IMR-90 (cell line): ENCODE measurements around the gene APP. TPM values are rescaled to one million over a fixed set of nuclear protein-coding genes. Genes with fewer than 3 reads are reported as not detected.

ENCODE experiments used
- ATAC-seq: fragments of 200-7000 bp; cut with Tn5 transposase; 2 replicates; pipeline ENCODE4 v1.9.1; 2020; ENCODE audit warnings: low read depth, mild to moderate bottlenecking, moderate library complexity
- BruUV-seq: library from RNA; stranded (reverse); fragments of 400-500 nt; replicated peaks from 2 replicates; lab custom pipeline; 2021; lab: Mats Ljungman, UMichigan
- CTCF ChIA-PET: fragments of 300-600 bp; formaldehyde crosslinking; extraction: SDS; loops from one replicate; lab custom pipeline; 2021; ENCODE audit warnings: antibody characterized with exemption; lab: Yijun Ruan, JAX
- POLR2A ChIA-PET: fragments of 300-600 bp; sonication (Branson Sonifier 250); formaldehyde crosslinking; loops from one replicate; lab custom pipeline; 2022; ENCODE audit warnings: antibody characterized with exemption; ENCODE audit not compliant: unreplicated experiment; lab: Charles Lee
- DNase-seq: peaks from one replicate; pipeline ENCODE4 v3.0.0; 2013
- H2AFZ ChIP-seq: replicated peaks from 2 replicates; pipeline ENCODE3; 2013; ENCODE audit warnings: low read length, mild to moderate bottlenecking; ENCODE audit not compliant: poor library complexity
- H2AK5ac ChIP-seq: 2 replicates; pipeline ENCODE4 v1.6.1; 2013; ENCODE audit warnings: low read depth, low read length, inconsistent platforms
- H2AK9ac ChIP-seq: replicated peaks from 2 replicates; pipeline ENCODE3; 2013; ENCODE audit warnings: mild to moderate bottlenecking, low read depth, low read length, moderate library complexity; ENCODE audit not compliant: poor library complexity
- H2BK120ac ChIP-seq: 2 replicates; pipeline ENCODE4 v1.6.1; 2013; ENCODE audit warnings: low read depth, low read length, inconsistent platforms
- H2BK15ac ChIP-seq: 3 replicates; pipeline ENCODE4 v1.6.1; 2013; ENCODE audit warnings: low read depth, low read length, inconsistent platforms
- H2BK20ac ChIP-seq: 2 replicates; pipeline ENCODE4 v1.6.1; 2013; ENCODE audit warnings: low read depth, mild to moderate bottlenecking, inconsistent platforms, low read length, moderate library complexity
- H2BK5ac ChIP-seq: 2 replicates; pipeline ENCODE4 v1.6.1; 2013; ENCODE audit warnings: mild to moderate bottlenecking, low read depth, low read length, inconsistent platforms; ENCODE audit not compliant: poor library complexity, severe bottlenecking
- H3K14ac ChIP-seq: replicated peaks from 2 replicates; pipeline ENCODE4 v1.6.1; 2013; ENCODE audit warnings: low read depth, low read length, inconsistent platforms
- H3K18ac ChIP-seq: 2 replicates; pipeline ENCODE4 v1.6.1; 2013; ENCODE audit warnings: low read depth, low read length, control low read depth
- H3K23ac ChIP-seq: 2 replicates; pipeline ENCODE4 v1.6.1; 2013; ENCODE audit warnings: low read depth, low read length, inconsistent platforms
- H3K27ac ChIP-seq: 2 replicates; pipeline ENCODE4 v1.5.1; 2013; ENCODE audit warnings: mild to moderate bottlenecking, control low read depth, low read length; ENCODE audit not compliant: insufficient read depth
- H3K27me3 ChIP-seq: 2 replicates; pipeline ENCODE4 v1.6.1; 2013; ENCODE audit warnings: low read length; ENCODE audit not compliant: control insufficient read depth, insufficient read depth
- H3K36me3 ChIP-seq: 2 replicates; pipeline ENCODE4 v1.6.1; 2013; ENCODE audit warnings: low read length, mixed read lengths; ENCODE audit not compliant: control insufficient read depth, insufficient read depth
- H3K4ac ChIP-seq: 2 replicates; pipeline ENCODE4 v1.6.1; 2013; ENCODE audit warnings: low read depth, low read length, inconsistent platforms
- H3K4me1 ChIP-seq: 2 replicates; pipeline ENCODE4 v1.6.1; 2013; ENCODE audit warnings: low read length, mixed read lengths; ENCODE audit not compliant: control insufficient read depth, insufficient read depth
- H3K4me2 ChIP-seq: 2 replicates; pipeline ENCODE4 v1.6.1; 2013; ENCODE audit warnings: low read depth, mild to moderate bottlenecking, control low read depth, low read length, moderate library complexity
- H3K4me3 ChIP-seq: 2 replicates; pipeline ENCODE4 v1.5.1; 2013; ENCODE audit warnings: low read depth, mild to moderate bottlenecking, control low read depth, low read length, moderate library complexity; ENCODE audit not compliant: insufficient read depth
- H3K56ac ChIP-seq: 2 replicates; pipeline ENCODE4 v1.6.1; 2013; ENCODE audit warnings: low read length, inconsistent platforms; ENCODE audit not compliant: insufficient read depth; ENCODE audit errors: extremely low read depth
- H3K79me1 ChIP-seq, 2 experiments: 2 replicates each; pipeline ENCODE4 v1.6.1; 2013; ENCODE audit warnings: low read length in 2 of 2, inconsistent platforms in 1 of 2, low read depth in 1 of 2
- H3K9ac ChIP-seq: 2 replicates; pipeline ENCODE4 v1.6.1; 2013; ENCODE audit warnings: low read depth, low read length, control low read depth
- H3K9me1 ChIP-seq: 2 replicates; pipeline ENCODE4 v1.6.1; 2013; ENCODE audit warnings: low read length, inconsistent platforms; ENCODE audit not compliant: insufficient read depth
- H3K9me3 ChIP-seq: 2 replicates; pipeline ENCODE4 v1.6.1; 2013; ENCODE audit warnings: low read length; ENCODE audit not compliant: control insufficient read depth, insufficient read depth
- H4K20me1 ChIP-seq: 2 replicates; pipeline ENCODE4 v1.6.1; 2013; ENCODE audit warnings: low read length, inconsistent platforms; ENCODE audit not compliant: insufficient read depth
- H4K5ac ChIP-seq: 2 replicates; pipeline ENCODE4 v1.6.1; 2013; ENCODE audit warnings: mild to moderate bottlenecking, low read depth, low read length, control low read depth
- H4K8ac ChIP-seq, 2 experiments: 2 replicates each; pipeline ENCODE4 v1.6.1; 2013; ENCODE audit warnings: low read depth in 2 of 2, low read length in 2 of 2, control low read depth in 1 of 2, inconsistent platforms in 1 of 2
- H4K91ac ChIP-seq: 2 replicates; pipeline ENCODE4 v1.6.1; 2013; ENCODE audit warnings: low read depth, low read length, inconsistent platforms; ENCODE audit not compliant: insufficient read depth
- CHD1 ChIP-seq: IDR thresholded peaks from 2 replicates; pipeline ENCODE4 v1.6.1; 2012; ENCODE audit warnings: low read depth, low read length, improper control_type of control experiment
- FOS ChIP-seq: fragments of 150-350 bp; IDR thresholded peaks from 2 replicates; pipeline ENCODE4 v1.6.1; 2016; ENCODE audit warnings: low read depth, low read length
- MAFK ChIP-seq: IDR thresholded peaks from 2 replicates; pipeline ENCODE4 v1.6.1; 2012; ENCODE audit warnings: low read depth, low read length, improper control_type of control experiment
- MXI1 ChIP-seq: IDR thresholded peaks from 2 replicates; pipeline ENCODE4 v1.6.1; 2012; ENCODE audit warnings: low read depth, mild to moderate bottlenecking, low read length, moderate library complexity, borderline replicate concordance
- RFX5 ChIP-seq: IDR thresholded peaks from 2 replicates; pipeline ENCODE4 v1.8.0; 2012; ENCODE audit warnings: low read depth, mild to moderate bottlenecking, low read length, moderate library complexity
- USF2 ChIP-seq: fragments of 150-350 bp; IDR thresholded peaks from 2 replicates; pipeline ENCODE4 v1.6.1; 2017; ENCODE audit warnings: mild to moderate bottlenecking, antibody characterized with exemption, low read length, low read depth
- WGBS, 2 experiments: methylation state at CpG; one replicate each; pipeline versions ENCODE4 v1.1.5 to v1.1.7; 2013; ENCODE audit warnings: missing lambda C conversion rate in 2 of 2; ENCODE audit not compliant: insufficient read length in 1 of 2; ENCODE audit errors: extremely low coverage in 2 of 2; 5-methylcytosine and 5-hydroxymethylcytosine counted together
- dilution Hi-C: fragments of 300-500 bp; cut with HindIII; formaldehyde crosslinking; loops from one replicate; pipeline ENCODE4 v1.14.3; 2018; ENCODE audit warnings: low sequenced_read_pairs; ENCODE audit not compliant: unreplicated experiment
- in situ Hi-C: fragments of 300-500 bp; cut with MboI; formaldehyde crosslinking; loops from 3 replicates; pipeline ENCODE4 v1.14.3; 2019; ENCODE audit warnings: low sequenced_read_pairs, inconsistent platforms, mixed read lengths
- intact Hi-C: fragments of 100-400 bp; cut with micrococcal nuclease; formaldehyde crosslinking; loops from 2 replicates; pipeline ENCODE4 v1.10.0; 2022
- polyA plus RNA-seq, 3 experiments: library from polyadenylated mRNA; depleted of rRNA; stranded (reverse); fragments of >200 nt; gene quantifications; 2 replicates each; pipeline ENCODE4 v1.2.3, GENCODE V29; 2012; ENCODE audit warnings: low replicate concordance in 1 of 3
- total RNA-seq: library from RNA; depleted of rRNA; stranded (reverse); fragments of >200 nt; gene quantifications from 2 replicates; pipeline ENCODE4 v1.2.3, GENCODE V29; 2012

Gene APP
- total and polyA plus RNA-seq, 2 of the 4 experiments (the other 2 are of a cell fraction), result 191 to 530 TPM

GRCh38 chr21:25850126-25850842, 320.3 kb downstream of the APP start:
- Histone ChIP-seq H3K27ac (no peak overlapping the region), H3K23ac (no peak overlapping the region), H2AK5ac (no peak overlapping the region), H3K4me1 (peaks cover 3% of the 10 kb centered on the region; the same call in 1 of the 2 replicates), H3K27me3 (peaks cover 2% of the 10 kb centered on the region; the same call in 1 of the 2 replicates), H2BK5ac (no peak overlapping the region), H3K79me1 (no peaks in the 10 kb centered on the region), H3K4ac (no peak overlapping the region), H2BK20ac (no peak overlapping the region), H3K18ac (no peak overlapping the region), H4K8ac (no peak overlapping the region), H4K20me1 (no peaks in the 10 kb centered on the region), H3K9ac (no peak overlapping the region), H3K36me3 (no peaks in the 10 kb centered on the region), H3K56ac (no peak overlapping the region), H2BK15ac (no peak overlapping the region), H2AFZ (no peak overlapping the region), H3K9me1 (no peaks in the 10 kb centered on the region), H3K4me2 (no peak overlapping the region), H3K9me3 (no peaks in the 10 kb centered on the region), H3K4me3 (no peak overlapping the region), H2AK9ac (no peak overlapping the region), H2BK120ac (no peak overlapping the region), H4K5ac (no peak overlapping the region), H3K14ac (no peak overlapping the region), H4K91ac (no peak overlapping the region)
- ATAC-seq, result no peak
- no TSS peak for BruUV-seq
- ChIA-PET CTCF (interaction anchor here (0.6 kb wide), 1 partner anchor 711 kb away, joined by 3 read pairs; no protein-coding TSS in a partner anchor), POLR2A (no interaction called here)
- dilution Hi-C loops (no loop called here), intact Hi-C loops (no loop called here), in situ Hi-C loops (no loop called here)
- no peak for DNase-seq
- WGBS, 2 experiments, result no CpG with 5 or more reads among the region's 1 CpG
- TF ChIP-seq MXI1 (no peak), RFX5 (no peak), MAFK (no peak), USF2 (no peak), CHD1 (no peak), FOS (no peak)
